OCI-LY1 (cell line): Measurements from ENCODE around the gene LMF1.

Source experiments
- CTCF ChIP-seq: fragments of 200-600 bp; sonication (generic), shearing (Covaris generic); IDR thresholded peaks from 2 replicates; pipeline ENCODE4 v1.5.1; 2017; ENCODE audit warnings: mild to moderate bottlenecking, antibody characterized with exemption, low read length, moderate library complexity, mixed read lengths
- EZH2 ChIP-seq: fragments of 200-600 bp; sonication (generic), shearing (Covaris generic); IDR thresholded peaks from 2 replicates; pipeline ENCODE4 v1.8.0; 2017; ENCODE audit warnings: borderline replicate concordance, mixed run types, mild to moderate bottlenecking, antibody characterized with exemption, low read length, moderate library complexity, mixed read lengths

- no peak for TF ChIP-seq CTCF
- no peak for TF ChIP-seq EZH2
These were observed 26.8 kb upstream of the LMF1 start for GRCh38 chr16:997440-998051.
